Suprapubic skin (tissue), 3 donors: ENCODE data around the gene IQGAP2.

Source experiments
- EP300 ChIP-seq: sonication (generic); formaldehyde crosslinking; IDR thresholded peaks from one replicate; pipeline ENCODE4 v1.6.1; 2017; ENCODE audit warnings: antibody characterized with exemption
- POLR2A ChIP-seq, 2 donors: fragments of 450-650 bp; IDR thresholded peaks; one replicate each; pipeline ENCODE4 v1.6.1; 2017; ENCODE audit warnings: antibody characterized with exemption in 2 of 2, mild to moderate bottlenecking in 2 of 2, moderate library complexity in 2 of 2
- TF ChIP-seq, protein P1 (sequence below), 2 donors: fragments of 200-600 bp in 1 of 2; fragments of 450-650 bp in 1 of 2; sonication (generic) in 1 of 2; IDR thresholded peaks; one replicate each; pipeline ENCODE4 v1.5.1; 2016 to 2019; ENCODE audit warnings: antibody characterized with exemption in 2 of 2, mild to moderate bottlenecking in 1 of 2, moderate library complexity in 1 of 2

DNA sequence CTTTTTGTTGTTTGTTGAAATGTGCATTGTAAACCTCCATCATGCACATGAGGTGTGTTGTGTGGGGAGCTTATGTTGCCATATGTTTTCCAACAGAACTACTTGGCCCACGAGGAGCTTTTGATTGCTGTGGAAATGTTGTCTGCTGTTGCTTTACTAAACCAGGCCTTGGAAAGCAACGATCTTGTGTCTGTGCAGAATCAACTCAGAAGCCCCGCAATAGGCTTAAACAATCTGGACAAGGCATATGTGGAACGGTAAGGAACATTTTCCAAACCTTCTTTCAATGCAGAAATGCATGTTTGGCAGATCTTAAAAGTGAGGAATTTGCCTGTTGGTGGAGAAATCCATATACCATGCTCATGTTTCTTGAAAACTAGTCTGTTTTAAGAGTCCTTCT lies 197.6 kb downstream of the IQGAP2 start:
- TF ChIP-seq, protein P1, sequence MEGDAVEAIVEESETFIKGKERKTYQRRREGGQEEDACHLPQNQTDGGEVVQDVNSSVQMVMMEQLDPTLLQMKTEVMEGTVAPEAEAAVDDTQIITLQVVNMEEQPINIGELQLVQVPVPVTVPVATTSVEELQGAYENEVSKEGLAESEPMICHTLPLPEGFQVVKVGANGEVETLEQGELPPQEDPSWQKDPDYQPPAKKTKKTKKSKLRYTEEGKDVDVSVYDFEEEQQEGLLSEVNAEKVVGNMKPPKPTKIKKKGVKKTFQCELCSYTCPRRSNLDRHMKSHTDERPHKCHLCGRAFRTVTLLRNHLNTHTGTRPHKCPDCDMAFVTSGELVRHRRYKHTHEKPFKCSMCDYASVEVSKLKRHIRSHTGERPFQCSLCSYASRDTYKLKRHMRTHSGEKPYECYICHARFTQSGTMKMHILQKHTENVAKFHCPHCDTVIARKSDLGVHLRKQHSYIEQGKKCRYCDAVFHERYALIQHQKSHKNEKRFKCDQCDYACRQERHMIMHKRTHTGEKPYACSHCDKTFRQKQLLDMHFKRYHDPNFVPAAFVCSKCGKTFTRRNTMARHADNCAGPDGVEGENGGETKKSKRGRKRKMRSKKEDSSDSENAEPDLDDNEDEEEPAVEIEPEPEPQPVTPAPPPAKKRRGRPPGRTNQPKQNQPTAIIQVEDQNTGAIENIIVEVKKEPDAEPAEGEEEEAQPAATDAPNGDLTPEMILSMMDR (IDR thresholded peaks at IDR 0.05): no peak
- no peak for TF ChIP-seq POLR2A (IDR thresholded peaks at IDR 0.05)
- no peak for TF ChIP-seq EP300
